ENCODE results near the gene DGKQ. TPM values are rescaled to one million over a fixed set of nuclear protein-coding genes. Genes with fewer than 3 reads are reported as not detected.
A peak's percentile ranks its signal among the peaks of the same experiment; 100 is the strongest.

DGKQ gene
- total RNA-seq, 1 donor from 2014 or later: 16.9 TPM

- TF ChIP-seq, protein P1, sequence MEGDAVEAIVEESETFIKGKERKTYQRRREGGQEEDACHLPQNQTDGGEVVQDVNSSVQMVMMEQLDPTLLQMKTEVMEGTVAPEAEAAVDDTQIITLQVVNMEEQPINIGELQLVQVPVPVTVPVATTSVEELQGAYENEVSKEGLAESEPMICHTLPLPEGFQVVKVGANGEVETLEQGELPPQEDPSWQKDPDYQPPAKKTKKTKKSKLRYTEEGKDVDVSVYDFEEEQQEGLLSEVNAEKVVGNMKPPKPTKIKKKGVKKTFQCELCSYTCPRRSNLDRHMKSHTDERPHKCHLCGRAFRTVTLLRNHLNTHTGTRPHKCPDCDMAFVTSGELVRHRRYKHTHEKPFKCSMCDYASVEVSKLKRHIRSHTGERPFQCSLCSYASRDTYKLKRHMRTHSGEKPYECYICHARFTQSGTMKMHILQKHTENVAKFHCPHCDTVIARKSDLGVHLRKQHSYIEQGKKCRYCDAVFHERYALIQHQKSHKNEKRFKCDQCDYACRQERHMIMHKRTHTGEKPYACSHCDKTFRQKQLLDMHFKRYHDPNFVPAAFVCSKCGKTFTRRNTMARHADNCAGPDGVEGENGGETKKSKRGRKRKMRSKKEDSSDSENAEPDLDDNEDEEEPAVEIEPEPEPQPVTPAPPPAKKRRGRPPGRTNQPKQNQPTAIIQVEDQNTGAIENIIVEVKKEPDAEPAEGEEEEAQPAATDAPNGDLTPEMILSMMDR (conservative IDR thresholded peaks at IDR 0.05; ENCODE audit: low read depth, low read length): no peak
- DNase-seq (ENCODE audit: low read depth): no peak
- peak overlapping the region; percentile 68 for H3K4me3 ChIP-seq (ENCODE audit: low read depth, low read length)
Measured at GRCh38 chr4:1009542-1010394, 36.4 kb upstream of the DGKQ start.

DNA sequence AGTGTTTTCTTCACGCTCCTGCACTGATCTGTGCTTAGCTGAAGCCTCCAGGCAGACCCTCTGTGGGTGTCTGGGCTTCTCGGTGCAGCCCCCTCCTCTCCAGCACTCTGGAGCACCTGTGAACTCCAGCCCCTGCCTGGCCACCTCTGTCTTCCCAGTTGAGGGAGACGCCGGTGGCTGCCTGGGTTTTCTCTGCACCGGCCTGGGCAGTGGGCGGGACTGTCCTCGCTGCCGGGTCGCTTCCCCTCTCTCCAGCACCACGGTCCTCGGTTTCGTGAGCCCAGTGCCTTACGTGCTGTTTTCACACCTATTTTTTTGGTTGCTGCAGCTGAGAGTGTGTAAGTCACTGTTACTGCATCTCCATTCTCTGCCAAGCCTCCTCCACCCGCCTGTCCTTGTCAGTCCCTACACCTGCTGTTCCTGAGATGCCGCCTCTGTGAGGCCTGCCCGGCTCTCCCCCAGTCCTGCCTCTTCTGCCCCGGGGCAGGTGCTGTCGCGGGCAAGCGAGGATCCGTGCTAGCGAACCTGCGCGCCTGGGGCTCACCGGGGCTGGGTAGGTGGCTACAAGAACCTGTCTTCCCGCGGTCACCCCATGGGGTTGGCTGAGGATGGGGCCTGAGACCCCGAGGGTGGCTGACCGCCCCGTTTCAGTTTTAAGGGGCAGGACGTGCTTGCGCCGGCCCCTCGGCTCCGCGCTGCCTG is 35.6 kb upstream of the DGKQ start:
- no peak for DNase-seq (ENCODE audit: low read depth)
- peak overlapping the region; percentile 67 for H3K4me3 ChIP-seq (ENCODE audit: low read depth, low read length)
- TF ChIP-seq, protein P1 (conservative IDR thresholded peaks at IDR 0.05; ENCODE audit: low read depth, low read length): no peak

DNA sequence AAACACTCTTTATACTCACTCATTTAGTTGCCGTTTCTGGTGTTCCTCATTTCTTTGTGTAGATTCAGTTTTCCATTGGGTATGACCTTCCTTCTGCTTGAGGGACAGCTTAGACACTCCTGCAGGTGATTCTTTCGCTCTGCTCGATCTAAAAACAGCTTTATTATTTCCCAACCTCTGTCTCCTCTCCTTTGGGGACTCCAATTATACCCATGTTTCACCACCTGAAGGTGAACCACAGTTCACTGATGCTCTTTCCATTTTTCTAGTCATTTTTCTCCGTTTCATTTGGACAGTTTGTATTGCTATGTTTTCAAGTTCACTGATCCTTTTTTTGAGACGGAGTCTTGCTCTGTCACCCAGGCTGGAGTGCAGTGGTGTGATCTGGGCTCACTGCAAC is 33.5 kb upstream of the DGKQ start:
- H3K4me3 ChIP-seq (ENCODE audit: low read depth, low read length): no peak overlapping the region
- DNase-seq (ENCODE audit: low read depth): no peak
- TF ChIP-seq, protein P1 (conservative IDR thresholded peaks at IDR 0.05; ENCODE audit: low read depth, low read length): no peak

- TF ChIP-seq, protein P1 (conservative IDR thresholded peaks at IDR 0.05; ENCODE audit: low read depth, low read length): no peak
- DNase-seq (ENCODE audit: low read depth): no peak
- no peak overlapping the region for H3K4me3 ChIP-seq (ENCODE audit: low read depth, low read length)
Measured at GRCh38 chr4:1004557-1005485, 31.5 kb upstream of the DGKQ start.

- H3K4me3 ChIP-seq (ENCODE audit: low read depth, low read length): no peak overlapping the region
- DNase-seq (ENCODE audit: low read depth): no peak
- TF ChIP-seq, protein P1 (conservative IDR thresholded peaks at IDR 0.05; ENCODE audit: low read depth, low read length): no peak
Measured at GRCh38 chr4:1004071-1004418, 30.7 kb upstream of the DGKQ start.

- H3K4me3 ChIP-seq (ENCODE audit: low read depth, low read length): no peak overlapping the region
- TF ChIP-seq, protein P1 (conservative IDR thresholded peaks at IDR 0.05; ENCODE audit: low read depth, low read length): no peak
- DNase-seq (ENCODE audit: low read depth): no peak
Measured at GRCh38 chr4:1003271-1004070, 30.1 kb upstream of the DGKQ start.
